ENCODE measurements around the gene PPIL6. TPM values are rescaled to one million over a fixed set of nuclear protein-coding genes. Genes with fewer than 3 reads are reported as not detected.

PPIL6 gene
- total RNA-seq, 1 experiment from 2014 or later: 0.61 TPM

DNA sequence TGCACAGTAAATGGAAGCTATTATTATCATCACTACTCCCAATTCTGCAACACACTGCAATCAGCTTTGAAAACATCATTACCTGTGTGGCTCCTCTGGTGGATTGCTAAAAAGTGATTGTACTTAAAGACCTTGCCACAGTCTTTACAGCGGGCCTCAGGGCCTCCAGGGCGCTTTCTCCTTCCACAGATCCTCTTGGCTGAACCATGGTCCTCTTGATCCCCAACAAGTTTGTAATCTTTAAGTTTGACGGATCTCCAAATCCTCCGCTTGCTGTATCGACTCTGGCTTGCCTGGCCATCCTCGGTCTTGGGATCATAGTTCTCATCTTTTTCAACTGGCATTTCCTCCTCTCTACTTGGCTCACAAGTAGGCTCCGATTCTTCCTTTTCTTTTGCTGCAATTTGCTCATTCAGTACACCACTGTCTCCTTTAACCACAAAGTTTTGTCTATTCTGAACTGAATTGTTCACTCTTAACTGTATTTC lies 40.6 kb upstream of the PPIL6 start:
- no peaks in the 10 kb centered on the region; the same call in 1 of the 2 replicates for H3K27me3 Mint-ChIP-seq (ENCODE audit: low read depth)
- DNase-seq (ENCODE audit: low spot score) (no peak), ATAC-seq (no peak)
- H3K4me3 Mint-ChIP-seq: peak overlapping the region; percentile 96
- no peaks in the 10 kb centered on the region for H3K9me3 Mint-ChIP-seq
- no peak overlapping the region for H3K27ac Mint-ChIP-seq
- H3K36me3 Mint-ChIP-seq: peaks cover 46% of the 10 kb centered on the region
- TF ChIP-seq SOX15 (CRISPR knock-in tag; IDR thresholded peaks at IDR 0.05) (no peak), TCF7 (CRISPR knock-in tag; IDR thresholded peaks at IDR 0.05; ENCODE audit: low read depth) (no peak), ZNF423 (CRISPR knock-in tag; IDR thresholded peaks at IDR 0.05) (no peak)
- TF ChIP-seq, protein P1, sequence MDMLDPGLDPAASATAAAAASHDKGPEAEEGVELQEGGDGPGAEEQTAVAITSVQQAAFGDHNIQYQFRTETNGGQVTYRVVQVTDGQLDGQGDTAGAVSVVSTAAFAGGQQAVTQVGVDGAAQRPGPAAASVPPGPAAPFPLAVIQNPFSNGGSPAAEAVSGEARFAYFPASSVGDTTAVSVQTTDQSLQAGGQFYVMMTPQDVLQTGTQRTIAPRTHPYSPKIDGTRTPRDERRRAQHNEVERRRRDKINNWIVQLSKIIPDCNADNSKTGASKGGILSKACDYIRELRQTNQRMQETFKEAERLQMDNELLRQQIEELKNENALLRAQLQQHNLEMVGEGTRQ (CRISPR knock-in tag; IDR thresholded peaks at IDR 0.05): no peak
- TF ChIP-seq, protein P2, sequence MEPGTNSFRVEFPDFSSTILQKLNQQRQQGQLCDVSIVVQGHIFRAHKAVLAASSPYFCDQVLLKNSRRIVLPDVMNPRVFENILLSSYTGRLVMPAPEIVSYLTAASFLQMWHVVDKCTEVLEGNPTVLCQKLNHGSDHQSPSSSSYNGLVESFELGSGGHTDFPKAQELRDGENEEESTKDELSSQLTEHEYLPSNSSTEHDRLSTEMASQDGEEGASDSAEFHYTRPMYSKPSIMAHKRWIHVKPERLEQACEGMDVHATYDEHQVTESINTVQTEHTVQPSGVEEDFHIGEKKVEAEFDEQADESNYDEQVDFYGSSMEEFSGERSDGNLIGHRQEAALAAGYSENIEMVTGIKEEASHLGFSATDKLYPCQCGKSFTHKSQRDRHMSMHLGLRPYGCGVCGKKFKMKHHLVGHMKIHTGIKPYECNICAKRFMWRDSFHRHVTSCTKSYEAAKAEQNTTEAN (CRISPR knock-in tag; IDR thresholded peaks at IDR 0.05): no peak
- ChIA-PET CTCF (interaction anchor here (1.0 to 1.2 kb wide), 2 partner anchors 11 to 35 kb away, joined by 3 to 5 read pairs; no protein-coding TSS in a partner anchor), POLR2A (no interaction called here)
- peaks cover 58% of the 10 kb centered on the region for H3K4me1 Mint-ChIP-seq

DNA sequence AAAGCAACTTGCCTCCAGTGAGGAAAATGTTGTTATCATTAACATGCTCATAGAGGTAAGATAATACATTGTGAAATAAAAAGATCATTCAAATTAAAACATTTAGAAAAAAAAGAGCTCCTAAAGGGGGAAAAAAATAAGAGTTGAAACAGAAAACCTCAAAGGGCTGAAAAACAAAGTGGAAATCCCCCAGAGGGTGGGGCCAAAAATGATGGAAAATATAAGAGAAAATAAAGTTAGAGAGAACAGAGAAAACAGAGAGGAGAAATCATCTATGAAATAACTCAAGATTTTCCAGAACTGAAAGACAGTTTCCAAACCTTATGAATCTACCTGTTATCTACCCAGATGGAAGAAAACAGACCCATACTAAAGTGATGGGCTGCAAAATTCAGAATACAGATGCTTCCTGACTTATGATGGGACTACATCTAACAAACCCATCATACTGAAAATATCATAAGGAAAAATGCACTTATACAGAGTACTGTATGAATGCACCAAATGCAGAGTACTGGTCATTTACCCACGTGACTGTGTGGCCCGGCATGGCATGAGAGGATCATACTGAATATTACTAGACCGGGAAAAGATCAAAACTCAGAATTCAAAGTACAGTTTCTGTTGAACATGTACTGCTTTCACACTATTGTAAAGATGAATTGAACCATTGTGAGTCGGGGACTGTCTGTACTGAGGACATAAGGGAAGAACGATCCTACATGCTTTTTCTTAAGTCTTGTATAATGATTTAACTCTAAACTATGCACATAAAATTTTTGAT lies 38.6 kb upstream of the PPIL6 start:
- Mint-ChIP-seq H3K27me3 (ENCODE audit: low read depth) (no peaks in the 10 kb centered on the region), H3K4me3 (peak overlapping the region; percentile 53), H3K9me3 (no peaks in the 10 kb centered on the region), H3K4me1 (peaks cover 45% of the 10 kb centered on the region), H3K36me3 (peaks cover 61% of the 10 kb centered on the region), H3K27ac (peak overlapping the region; percentile 9; the same call in 1 of the 2 replicates)
- ChIA-PET POLR2A (interaction anchor here (0.7 kb wide), 1 partner anchor 22 kb away, joined by 3 read pairs; no protein-coding TSS in a partner anchor), CTCF (interaction anchor here (1.1 kb wide), 1 partner anchor 561 kb away, joined by 5 read pairs; no protein-coding TSS in a partner anchor)
- DNase-seq (ENCODE audit: low spot score): no peak
- ATAC-seq: no peak
- TF ChIP-seq RELA (CRISPR knock-in tag; IDR thresholded peaks at IDR 0.05; ENCODE audit: borderline replicate concordance) (no peak), KAT7 (CRISPR knock-in tag; IDR thresholded peaks at IDR 0.05; ENCODE audit: borderline replicate concordance) (no peak), JAZF1 (CRISPR knock-in tag; IDR thresholded peaks at IDR 0.05) (no peak), ZNF121 (CRISPR knock-in tag; IDR thresholded peaks at IDR 0.05) (no peak), ZNF263 (CRISPR knock-in tag; IDR thresholded peaks at IDR 0.05; ENCODE audit: low read depth) (no peak), ZNF232 (CRISPR knock-in tag; IDR thresholded peaks at IDR 0.05) (no peak), NR2C2 (CRISPR knock-in tag; IDR thresholded peaks at IDR 0.05) (no peak), FOXP1 (CRISPR knock-in tag; IDR thresholded peaks at IDR 0.05; ENCODE audit: borderline replicate concordance) (no peak), OVOL2 (CRISPR knock-in tag; IDR thresholded peaks at IDR 0.05; ENCODE audit: borderline replicate concordance) (no peak), NFYB (CRISPR knock-in tag; conservative IDR thresholded peaks at IDR 0.05; ENCODE audit: low read depth) (no peak), GRHL2 (CRISPR knock-in tag; IDR thresholded peaks at IDR 0.05; ENCODE audit: insufficient replicate concordance, severe bottlenecking) (no peak), ZNF138 (CRISPR knock-in tag; conservative IDR thresholded peaks at IDR 0.05) (no peak)
- TF ChIP-seq, protein P3, sequence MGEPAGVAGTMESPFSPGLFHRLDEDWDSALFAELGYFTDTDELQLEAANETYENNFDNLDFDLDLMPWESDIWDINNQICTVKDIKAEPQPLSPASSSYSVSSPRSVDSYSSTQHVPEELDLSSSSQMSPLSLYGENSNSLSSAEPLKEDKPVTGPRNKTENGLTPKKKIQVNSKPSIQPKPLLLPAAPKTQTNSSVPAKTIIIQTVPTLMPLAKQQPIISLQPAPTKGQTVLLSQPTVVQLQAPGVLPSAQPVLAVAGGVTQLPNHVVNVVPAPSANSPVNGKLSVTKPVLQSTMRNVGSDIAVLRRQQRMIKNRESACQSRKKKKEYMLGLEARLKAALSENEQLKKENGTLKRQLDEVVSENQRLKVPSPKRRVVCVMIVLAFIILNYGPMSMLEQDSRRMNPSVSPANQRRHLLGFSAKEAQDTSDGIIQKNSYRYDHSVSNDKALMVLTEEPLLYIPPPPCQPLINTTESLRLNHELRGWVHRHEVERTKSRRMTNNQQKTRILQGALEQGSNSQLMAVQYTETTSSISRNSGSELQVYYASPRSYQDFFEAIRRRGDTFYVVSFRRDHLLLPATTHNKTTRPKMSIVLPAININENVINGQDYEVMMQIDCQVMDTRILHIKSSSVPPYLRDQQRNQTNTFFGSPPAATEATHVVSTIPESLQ (CRISPR knock-in tag; IDR thresholded peaks at IDR 0.05): no peak
- TF ChIP-seq, protein P4, sequence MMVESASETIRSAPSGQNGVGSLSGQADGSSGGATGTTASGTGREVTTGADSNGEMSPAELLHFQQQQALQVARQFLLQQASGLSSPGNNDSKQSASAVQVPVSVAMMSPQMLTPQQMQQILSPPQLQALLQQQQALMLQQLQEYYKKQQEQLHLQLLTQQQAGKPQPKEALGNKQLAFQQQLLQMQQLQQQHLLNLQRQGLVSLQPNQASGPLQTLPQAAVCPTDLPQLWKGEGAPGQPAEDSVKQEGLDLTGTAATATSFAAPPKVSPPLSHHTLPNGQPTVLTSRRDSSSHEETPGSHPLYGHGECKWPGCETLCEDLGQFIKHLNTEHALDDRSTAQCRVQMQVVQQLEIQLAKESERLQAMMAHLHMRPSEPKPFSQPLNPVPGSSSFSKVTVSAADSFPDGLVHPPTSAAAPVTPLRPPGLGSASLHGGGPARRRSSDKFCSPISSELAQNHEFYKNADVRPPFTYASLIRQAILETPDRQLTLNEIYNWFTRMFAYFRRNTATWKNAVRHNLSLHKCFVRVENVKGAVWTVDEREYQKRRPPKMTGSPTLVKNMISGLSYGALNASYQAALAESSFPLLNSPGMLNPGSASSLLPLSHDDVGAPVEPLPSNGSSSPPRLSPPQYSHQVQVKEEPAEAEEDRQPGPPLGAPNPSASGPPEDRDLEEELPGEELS (CRISPR knock-in tag; IDR thresholded peaks at IDR 0.05): no peak
- TF ChIP-seq, protein P5, sequence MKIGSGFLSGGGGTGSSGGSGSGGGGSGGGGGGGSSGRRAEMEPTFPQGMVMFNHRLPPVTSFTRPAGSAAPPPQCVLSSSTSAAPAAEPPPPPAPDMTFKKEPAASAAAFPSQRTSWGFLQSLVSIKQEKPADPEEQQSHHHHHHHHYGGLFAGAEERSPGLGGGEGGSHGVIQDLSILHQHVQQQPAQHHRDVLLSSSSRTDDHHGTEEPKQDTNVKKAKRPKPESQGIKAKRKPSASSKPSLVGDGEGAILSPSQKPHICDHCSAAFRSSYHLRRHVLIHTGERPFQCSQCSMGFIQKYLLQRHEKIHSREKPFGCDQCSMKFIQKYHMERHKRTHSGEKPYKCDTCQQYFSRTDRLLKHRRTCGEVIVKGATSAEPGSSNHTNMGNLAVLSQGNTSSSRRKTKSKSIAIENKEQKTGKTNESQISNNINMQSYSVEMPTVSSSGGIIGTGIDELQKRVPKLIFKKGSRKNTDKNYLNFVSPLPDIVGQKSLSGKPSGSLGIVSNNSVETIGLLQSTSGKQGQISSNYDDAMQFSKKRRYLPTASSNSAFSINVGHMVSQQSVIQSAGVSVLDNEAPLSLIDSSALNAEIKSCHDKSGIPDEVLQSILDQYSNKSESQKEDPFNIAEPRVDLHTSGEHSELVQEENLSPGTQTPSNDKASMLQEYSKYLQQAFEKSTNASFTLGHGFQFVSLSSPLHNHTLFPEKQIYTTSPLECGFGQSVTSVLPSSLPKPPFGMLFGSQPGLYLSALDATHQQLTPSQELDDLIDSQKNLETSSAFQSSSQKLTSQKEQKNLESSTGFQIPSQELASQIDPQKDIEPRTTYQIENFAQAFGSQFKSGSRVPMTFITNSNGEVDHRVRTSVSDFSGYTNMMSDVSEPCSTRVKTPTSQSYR (CRISPR knock-in tag; IDR thresholded peaks at IDR 0.05): no peak
- TF ChIP-seq, protein P6, sequence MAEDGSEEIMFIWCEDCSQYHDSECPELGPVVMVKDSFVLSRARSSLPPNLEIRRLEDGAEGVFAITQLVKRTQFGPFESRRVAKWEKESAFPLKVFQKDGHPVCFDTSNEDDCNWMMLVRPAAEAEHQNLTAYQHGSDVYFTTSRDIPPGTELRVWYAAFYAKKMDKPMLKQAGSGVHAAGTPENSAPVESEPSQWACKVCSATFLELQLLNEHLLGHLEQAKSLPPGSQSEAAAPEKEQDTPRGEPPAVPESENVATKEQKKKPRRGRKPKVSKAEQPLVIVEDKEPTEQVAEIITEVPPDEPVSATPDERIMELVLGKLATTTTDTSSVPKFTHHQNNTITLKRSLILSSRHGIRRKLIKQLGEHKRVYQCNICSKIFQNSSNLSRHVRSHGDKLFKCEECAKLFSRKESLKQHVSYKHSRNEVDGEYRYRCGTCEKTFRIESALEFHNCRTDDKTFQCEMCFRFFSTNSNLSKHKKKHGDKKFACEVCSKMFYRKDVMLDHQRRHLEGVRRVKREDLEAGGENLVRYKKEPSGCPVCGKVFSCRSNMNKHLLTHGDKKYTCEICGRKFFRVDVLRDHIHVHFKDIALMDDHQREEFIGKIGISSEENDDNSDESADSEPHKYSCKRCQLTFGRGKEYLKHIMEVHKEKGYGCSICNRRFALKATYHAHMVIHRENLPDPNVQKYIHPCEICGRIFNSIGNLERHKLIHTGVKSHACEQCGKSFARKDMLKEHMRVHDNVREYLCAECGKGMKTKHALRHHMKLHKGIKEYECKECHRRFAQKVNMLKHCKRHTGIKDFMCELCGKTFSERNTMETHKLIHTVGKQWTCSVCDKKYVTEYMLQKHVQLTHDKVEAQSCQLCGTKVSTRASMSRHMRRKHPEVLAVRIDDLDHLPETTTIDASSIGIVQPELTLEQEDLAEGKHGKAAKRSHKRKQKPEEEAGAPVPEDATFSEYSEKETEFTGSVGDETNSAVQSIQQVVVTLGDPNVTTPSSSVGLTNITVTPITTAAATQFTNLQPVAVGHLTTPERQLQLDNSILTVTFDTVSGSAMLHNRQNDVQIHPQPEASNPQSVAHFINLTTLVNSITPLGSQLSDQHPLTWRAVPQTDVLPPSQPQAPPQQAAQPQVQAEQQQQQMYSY (CRISPR knock-in tag; IDR thresholded peaks at IDR 0.05): no peak
